Calu3 (cell line): ENCODE data around the gene LGR6. TPM values are rescaled to one million over a fixed set of nuclear protein-coding genes. Genes with fewer than 3 reads are reported as not detected.

Experiments used
- BruUV-seq: library from RNA; stranded (reverse); fragments of 400-500 nt; replicated peaks from 2 replicates; lab custom pipeline; 2021; lab: Mats Ljungman, UMichigan
- CTCF ChIA-PET: fragments of 300-600 bp; sonication (Branson Sonifier 250); formaldehyde crosslinking; loops from one replicate; lab custom pipeline; 2022; ENCODE audit warnings: antibody characterized with exemption; lab: Charles Lee
- DNase-seq: peaks from one replicate; pipeline ENCODE4 v3.0.0; 2022
- H3K27ac Mint-ChIP-seq: one replicate; pipeline ENCODE4 v1.8.0; 2022; ENCODE audit warnings: mixed read lengths; ENCODE audit not compliant: unreplicated experiment
- H3K27me3 Mint-ChIP-seq: one replicate; pipeline ENCODE4 v1.8.0; 2022; ENCODE audit warnings: mixed read lengths; ENCODE audit not compliant: unreplicated experiment
- H3K36me3 Mint-ChIP-seq: one replicate; pipeline ENCODE4 v1.8.0; 2022; ENCODE audit warnings: mild to moderate bottlenecking, moderate library complexity, mixed read lengths; ENCODE audit not compliant: insufficient read depth, unreplicated experiment
- H3K4me1 Mint-ChIP-seq: one replicate; pipeline ENCODE4 v1.8.0; 2022; ENCODE audit warnings: mild to moderate bottlenecking, low read depth, mixed read lengths; ENCODE audit not compliant: unreplicated experiment
- H3K4me3 Mint-ChIP-seq: one replicate; pipeline ENCODE4 v1.8.0; 2022; ENCODE audit warnings: mild to moderate bottlenecking, low read depth, moderate library complexity, mixed read lengths; ENCODE audit not compliant: unreplicated experiment
- H3K9me3 Mint-ChIP-seq: one replicate; pipeline ENCODE4 v1.8.0; 2022; ENCODE audit warnings: low read depth, mixed read lengths; ENCODE audit not compliant: unreplicated experiment
- intact Hi-C: fragments of 100-400 bp; cut with micrococcal nuclease; formaldehyde crosslinking; loops from one replicate; pipeline ENCODE4 v1.10.0; 2022; ENCODE audit not compliant: unreplicated experiment
- total RNA-seq: library from RNA; stranded (reverse); gene quantifications from 2 replicates; pipeline ENCODE4 v1.2.3, GENCODE V29; 2022
- TF ChIP-seq, protein P1 (sequence below): fragments of 200-600 bp; IDR thresholded peaks from one replicate; pipeline ENCODE4 v1.8.0; 2022; ENCODE audit warnings: antibody characterized with exemption; ENCODE audit not compliant: unreplicated experiment

LGR6 gene
- total RNA-seq, 1 experiment from 2014 or later: not detected

DNA sequence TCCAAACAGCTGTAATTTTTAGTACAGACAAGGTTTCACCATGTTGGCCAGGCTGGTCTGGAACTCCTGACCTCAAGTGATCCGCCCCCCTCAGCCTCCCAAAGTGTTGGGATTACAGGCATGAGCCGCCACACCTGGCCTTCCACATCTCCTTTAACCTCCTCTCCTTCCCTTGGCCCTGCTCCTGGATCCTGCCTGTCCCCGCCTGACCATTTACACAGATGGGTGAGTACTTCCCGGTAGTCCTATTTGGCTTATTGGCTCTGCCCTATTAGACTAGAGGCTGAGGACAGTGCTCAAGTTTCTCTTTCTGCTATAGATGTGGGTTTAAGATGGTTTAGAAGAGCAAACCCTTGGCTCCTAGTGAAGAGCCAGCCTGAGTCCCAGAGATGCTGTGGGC, 40.3 kb upstream of the LGR6 start:
- H3K4me1 Mint-ChIP-seq: peaks cover 17% of the 10 kb centered on the region

DNA sequence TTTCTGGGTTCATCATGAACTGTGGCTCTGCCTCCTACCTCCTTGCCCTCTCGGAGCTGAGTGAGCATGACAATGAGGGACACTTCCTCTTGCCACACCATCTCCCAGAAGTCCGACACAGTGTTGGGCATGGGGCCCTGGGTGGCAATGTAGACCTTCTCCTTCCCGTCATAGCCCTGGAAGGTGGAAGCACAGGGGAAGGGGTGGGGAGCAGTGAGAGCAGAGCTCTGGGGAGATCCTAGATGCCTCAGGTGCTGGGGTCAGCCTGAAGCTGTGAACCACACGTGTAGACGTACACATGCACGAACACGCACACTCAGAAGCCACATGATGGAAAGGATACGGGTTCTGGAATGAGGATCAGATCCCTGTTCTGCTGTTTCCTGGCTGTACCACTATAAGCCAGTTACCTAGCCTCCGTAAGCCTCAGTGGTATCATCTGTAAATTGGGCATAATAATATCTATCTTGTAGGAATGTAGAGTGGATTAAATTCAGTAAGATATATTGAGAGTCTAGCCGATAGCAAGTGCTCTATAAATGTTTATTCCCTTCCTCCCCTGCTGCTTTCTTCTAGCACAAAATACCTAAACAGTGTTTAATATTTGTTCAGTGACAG, 39.3 kb upstream of the LGR6 start:
- H3K4me3 Mint-ChIP-seq: no peak overlapping the region
- BruUV-seq: no TSS peak
- no peaks in the 10 kb centered on the region for H3K9me3 Mint-ChIP-seq
- no peak for DNase-seq
- H3K27ac Mint-ChIP-seq: peak overlapping the region; percentile 25
- peaks cover 17% of the 10 kb centered on the region for H3K4me1 Mint-ChIP-seq
- intact Hi-C loops: no loop called here
- H3K27me3 Mint-ChIP-seq: peaks cover 8% of the 10 kb centered on the region
- CTCF ChIA-PET: interaction anchor here (0.5 to 1.7 kb wide), 10 partner anchors 8 to 712 kb away, joined by 3 to 6 read pairs (median 4); partner anchors contain the start of gene LGR6
- TF ChIP-seq, protein P1, sequence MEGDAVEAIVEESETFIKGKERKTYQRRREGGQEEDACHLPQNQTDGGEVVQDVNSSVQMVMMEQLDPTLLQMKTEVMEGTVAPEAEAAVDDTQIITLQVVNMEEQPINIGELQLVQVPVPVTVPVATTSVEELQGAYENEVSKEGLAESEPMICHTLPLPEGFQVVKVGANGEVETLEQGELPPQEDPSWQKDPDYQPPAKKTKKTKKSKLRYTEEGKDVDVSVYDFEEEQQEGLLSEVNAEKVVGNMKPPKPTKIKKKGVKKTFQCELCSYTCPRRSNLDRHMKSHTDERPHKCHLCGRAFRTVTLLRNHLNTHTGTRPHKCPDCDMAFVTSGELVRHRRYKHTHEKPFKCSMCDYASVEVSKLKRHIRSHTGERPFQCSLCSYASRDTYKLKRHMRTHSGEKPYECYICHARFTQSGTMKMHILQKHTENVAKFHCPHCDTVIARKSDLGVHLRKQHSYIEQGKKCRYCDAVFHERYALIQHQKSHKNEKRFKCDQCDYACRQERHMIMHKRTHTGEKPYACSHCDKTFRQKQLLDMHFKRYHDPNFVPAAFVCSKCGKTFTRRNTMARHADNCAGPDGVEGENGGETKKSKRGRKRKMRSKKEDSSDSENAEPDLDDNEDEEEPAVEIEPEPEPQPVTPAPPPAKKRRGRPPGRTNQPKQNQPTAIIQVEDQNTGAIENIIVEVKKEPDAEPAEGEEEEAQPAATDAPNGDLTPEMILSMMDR: no peak
- no peaks in the 10 kb centered on the region for H3K36me3 Mint-ChIP-seq

More for the DNA sequence above, 40.3 kb upstream of the LGR6 start:
- CTCF ChIA-PET: interaction anchor here (0.6 to 0.7 kb wide), 2 partner anchors 36 to 707 kb away, joined by 3 to 6 read pairs; no protein-coding TSS in a partner anchor
- peaks cover 8% of the 10 kb centered on the region for H3K27me3 Mint-ChIP-seq
- no peak overlapping the region for H3K4me3 Mint-ChIP-seq
- no peak for DNase-seq
- intact Hi-C loops: no loop called here
- H3K9me3 Mint-ChIP-seq: no peaks in the 10 kb centered on the region
- BruUV-seq: no TSS peak
- TF ChIP-seq, protein P1: no peak
- H3K27ac Mint-ChIP-seq: no peak overlapping the region
- H3K36me3 Mint-ChIP-seq: no peaks in the 10 kb centered on the region

DNA sequence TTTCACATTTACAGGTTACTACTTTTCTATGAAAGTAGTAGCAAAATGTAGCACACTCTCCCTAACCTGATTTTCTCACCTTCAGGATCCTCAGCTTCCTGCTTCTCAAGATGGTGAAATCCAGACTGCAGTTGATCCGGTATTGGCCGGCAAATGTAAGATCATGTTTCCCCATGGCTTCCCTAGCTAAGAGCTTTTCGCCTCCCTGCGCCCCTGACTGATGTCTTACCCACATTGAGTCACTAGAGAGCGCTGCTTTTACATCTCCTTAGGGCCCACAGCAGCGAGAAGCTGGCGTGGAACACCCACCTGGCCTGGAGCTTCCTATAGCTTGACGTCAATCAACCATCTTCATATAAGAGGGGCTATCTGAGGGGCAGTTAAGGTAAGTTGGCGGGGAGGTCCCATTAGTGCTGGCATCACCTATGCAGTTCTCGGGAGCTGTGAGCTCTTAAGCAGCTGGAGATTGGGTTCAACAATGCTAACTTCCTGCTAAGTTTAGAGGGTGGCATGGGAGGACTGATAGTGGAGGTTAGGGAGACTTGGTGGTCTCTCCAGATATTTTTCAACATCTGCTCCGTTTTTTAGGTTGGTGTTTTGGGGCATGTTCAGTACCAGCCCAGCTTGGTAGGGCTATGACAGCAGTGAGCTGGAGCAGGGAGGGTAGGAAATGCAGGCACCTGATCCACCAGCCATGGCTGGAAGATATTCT, 38.7 kb upstream of the LGR6 start:
- H3K27me3 Mint-ChIP-seq: peaks cover 10% of the 10 kb centered on the region
- no peaks in the 10 kb centered on the region for H3K9me3 Mint-ChIP-seq
- no peak overlapping the region for H3K4me3 Mint-ChIP-seq
- peaks cover 17% of the 10 kb centered on the region for H3K4me1 Mint-ChIP-seq
- peak; percentile 56 for DNase-seq
- peak overlapping the region; percentile 25 for H3K27ac Mint-ChIP-seq
- no TSS peak for BruUV-seq
- CTCF ChIA-PET: interaction anchor here (0.8 to 1.7 kb wide), 8 partner anchors 9 to 565 kb away, joined by 3 to 5 read pairs (median 4); partner anchors contain the start of gene LGR6
- no peaks in the 10 kb centered on the region for H3K36me3 Mint-ChIP-seq
- TF ChIP-seq, protein P1: peak; percentile 22
- intact Hi-C loops: no loop called here

DNA sequence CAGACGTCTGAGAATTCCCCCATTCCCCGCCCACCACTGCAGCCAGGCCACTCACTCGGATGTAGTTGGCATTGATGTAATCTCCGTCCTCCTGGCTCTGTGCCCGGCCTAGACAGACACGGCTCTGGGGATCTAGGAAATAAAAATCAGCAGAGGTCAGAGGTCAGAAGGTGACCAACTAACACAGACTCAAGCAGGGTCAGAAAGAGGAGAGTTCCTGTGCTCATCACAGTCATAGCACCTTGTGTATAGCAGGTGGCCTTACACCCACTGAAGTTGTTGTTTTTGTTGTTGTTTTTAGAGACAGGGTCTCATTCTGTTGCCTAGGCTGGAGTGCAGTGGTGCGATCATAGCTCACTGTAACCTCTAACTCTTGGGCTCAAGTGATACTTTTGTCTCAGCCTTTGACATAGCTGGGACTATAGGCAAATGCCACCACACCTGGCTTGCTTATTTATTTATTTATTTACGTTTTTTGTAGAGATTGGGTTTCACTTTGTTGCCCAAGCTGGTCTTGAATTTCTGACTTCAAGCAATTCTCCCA, 38.0 kb upstream of the LGR6 start:
- peaks cover 16% of the 10 kb centered on the region for H3K27me3 Mint-ChIP-seq
- TF ChIP-seq, protein P1: no peak
- H3K4me1 Mint-ChIP-seq: peaks cover 17% of the 10 kb centered on the region
- intact Hi-C loops: no loop called here
- no peak overlapping the region for H3K27ac Mint-ChIP-seq
- H3K9me3 Mint-ChIP-seq: no peaks in the 10 kb centered on the region
- no TSS peak for BruUV-seq
- peak; percentile 84 for DNase-seq
- CTCF ChIA-PET: interaction anchor here (0.8 to 1.7 kb wide), 8 partner anchors 10 to 564 kb away, joined by 3 to 6 read pairs (median 4); partner anchors contain the start of gene LGR6
- no peak overlapping the region for H3K4me3 Mint-ChIP-seq
- H3K36me3 Mint-ChIP-seq: no peaks in the 10 kb centered on the region
